Spleen (tissue), 7 donors: ENCODE measurements around the gene NUMA1.

Experiments used
- POLR2AphosphoS5 ChIP-seq, 3 donors: sonication (generic); formaldehyde crosslinking; IDR thresholded peaks; one replicate each; pipeline ENCODE4 v1.5.1; 2017; ENCODE audit warnings: antibody characterized with exemption in 3 of 3
- TF ChIP-seq, protein P1 (sequence below), 11 experiments: fragments of 200-600 bp in 7 of 11; fragments of 450-650 bp in 4 of 11; sonication (generic) in 4 of 11; IDR thresholded peaks in 8 of 11; conservative IDR thresholded peaks in 3 of 11; 1 replicate in 7 of 11; 2 replicates in 4 of 11; pipeline versions ENCODE4 v1.4.0 to v1.8.0; 2016 to 2021; ENCODE audit warnings: antibody characterized with exemption in 11 of 11, inconsistent platforms in 4 of 11, mild to moderate bottlenecking in 1 of 11
- donor health status: DM: no; HTN: no; CAD: no; lungs with moderate emphysema.
- donor health status: DM: no; HTN: no; CAD: no.
- donor health status: DM: no; HTN: no; CAD: no.

DNA sequence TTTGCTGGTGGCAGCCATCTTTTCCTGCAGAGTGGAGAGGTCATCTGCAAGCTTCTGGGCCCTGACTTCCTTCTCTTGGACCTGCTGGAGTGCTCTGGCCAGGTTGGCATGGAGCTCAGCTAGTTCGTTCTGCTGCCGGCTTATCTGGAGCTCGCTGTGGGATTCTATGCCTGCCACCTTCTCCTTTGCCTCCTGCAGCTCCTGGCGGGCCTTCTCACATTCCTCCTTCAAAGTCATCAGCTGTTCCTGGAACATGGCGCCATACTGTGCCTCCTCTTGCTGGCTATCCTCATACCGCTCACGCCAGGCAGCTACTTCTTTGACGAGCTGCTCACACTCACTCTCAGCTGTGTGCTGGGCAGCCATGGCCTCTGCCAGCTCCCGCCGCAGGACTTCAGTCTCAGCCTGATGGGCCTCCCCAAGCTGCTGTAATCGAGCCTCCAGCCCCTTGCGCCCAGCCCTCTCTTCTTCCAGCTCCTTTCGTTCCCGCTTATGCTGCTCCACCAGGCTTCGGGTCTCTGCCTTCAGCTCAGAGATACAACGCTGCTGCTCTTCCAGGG, 65.5 kb downstream of the NUMA1 start:
- TF ChIP-seq, protein P1, sequence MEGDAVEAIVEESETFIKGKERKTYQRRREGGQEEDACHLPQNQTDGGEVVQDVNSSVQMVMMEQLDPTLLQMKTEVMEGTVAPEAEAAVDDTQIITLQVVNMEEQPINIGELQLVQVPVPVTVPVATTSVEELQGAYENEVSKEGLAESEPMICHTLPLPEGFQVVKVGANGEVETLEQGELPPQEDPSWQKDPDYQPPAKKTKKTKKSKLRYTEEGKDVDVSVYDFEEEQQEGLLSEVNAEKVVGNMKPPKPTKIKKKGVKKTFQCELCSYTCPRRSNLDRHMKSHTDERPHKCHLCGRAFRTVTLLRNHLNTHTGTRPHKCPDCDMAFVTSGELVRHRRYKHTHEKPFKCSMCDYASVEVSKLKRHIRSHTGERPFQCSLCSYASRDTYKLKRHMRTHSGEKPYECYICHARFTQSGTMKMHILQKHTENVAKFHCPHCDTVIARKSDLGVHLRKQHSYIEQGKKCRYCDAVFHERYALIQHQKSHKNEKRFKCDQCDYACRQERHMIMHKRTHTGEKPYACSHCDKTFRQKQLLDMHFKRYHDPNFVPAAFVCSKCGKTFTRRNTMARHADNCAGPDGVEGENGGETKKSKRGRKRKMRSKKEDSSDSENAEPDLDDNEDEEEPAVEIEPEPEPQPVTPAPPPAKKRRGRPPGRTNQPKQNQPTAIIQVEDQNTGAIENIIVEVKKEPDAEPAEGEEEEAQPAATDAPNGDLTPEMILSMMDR (IDR thresholded peaks at IDR 0.05 in 8 of 11, conservative IDR thresholded peaks at IDR 0.05 in 3 of 11): no peak
- TF ChIP-seq POLR2AphosphoS5 (IDR thresholded peaks at IDR 0.05): peak in 1 of 3 donors; percentile 2
